Transverse colon (tissue), 3 donors: ENCODE data around the gene MMP21.

Experiments used
- CTCF ChIP-seq, 5 experiments: fragments of 200-600 bp in 3 of 5; fragments of 450-650 bp in 2 of 5; sonication (generic) in 3 of 5; IDR thresholded peaks; 1 replicate in 2 of 5; 2 replicates in 3 of 5; pipeline ENCODE4 v1.5.1; 2016 to 2017; ENCODE audit warnings: antibody characterized with exemption in 5 of 5, inconsistent platforms in 3 of 5, mild to moderate bottlenecking in 2 of 5, moderate library complexity in 1 of 5
- EP300 ChIP-seq: sonication (generic); formaldehyde crosslinking; IDR thresholded peaks from one replicate; pipeline ENCODE4 v1.6.1; 2017; ENCODE audit warnings: antibody characterized with exemption, low read depth

GRCh38 chr10:125772112-125772863 is 3.3 kb downstream of the MMP21 start:
- TF ChIP-seq EP300 (no peak), CTCF (IDR thresholded peaks at IDR 0.05) (no peak)
